UCSD-AML1 (cell line): ENCODE results near the gene HABP2.

Experiments used
- DNase-seq: peaks from one replicate; lab custom pipeline; 2025; ENCODE audit not compliant: unreplicated experiment; lab: John Stamatoyannopoulos, UW

Gene HABP2

DNA sequence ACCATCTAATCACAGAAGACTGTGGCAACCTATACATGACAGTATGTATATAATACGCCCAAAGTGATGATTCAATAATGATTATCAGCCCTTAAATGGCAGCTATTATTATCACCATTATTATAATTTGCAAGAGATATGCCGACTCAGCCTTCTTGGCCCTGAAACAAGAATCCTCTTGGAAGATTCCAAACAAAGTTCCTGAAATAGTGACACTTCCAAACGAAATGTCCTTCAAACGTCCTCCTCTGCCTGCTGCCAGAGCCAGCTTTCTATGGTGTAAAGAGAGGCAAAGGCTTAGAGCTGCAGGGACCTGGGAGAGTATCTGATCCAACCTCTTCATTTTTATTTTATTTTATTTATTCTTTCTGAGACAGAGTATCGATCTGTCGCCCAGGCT lies 75.0 kb downstream of the HABP2 start:
- no peak for DNase-seq

DNA sequence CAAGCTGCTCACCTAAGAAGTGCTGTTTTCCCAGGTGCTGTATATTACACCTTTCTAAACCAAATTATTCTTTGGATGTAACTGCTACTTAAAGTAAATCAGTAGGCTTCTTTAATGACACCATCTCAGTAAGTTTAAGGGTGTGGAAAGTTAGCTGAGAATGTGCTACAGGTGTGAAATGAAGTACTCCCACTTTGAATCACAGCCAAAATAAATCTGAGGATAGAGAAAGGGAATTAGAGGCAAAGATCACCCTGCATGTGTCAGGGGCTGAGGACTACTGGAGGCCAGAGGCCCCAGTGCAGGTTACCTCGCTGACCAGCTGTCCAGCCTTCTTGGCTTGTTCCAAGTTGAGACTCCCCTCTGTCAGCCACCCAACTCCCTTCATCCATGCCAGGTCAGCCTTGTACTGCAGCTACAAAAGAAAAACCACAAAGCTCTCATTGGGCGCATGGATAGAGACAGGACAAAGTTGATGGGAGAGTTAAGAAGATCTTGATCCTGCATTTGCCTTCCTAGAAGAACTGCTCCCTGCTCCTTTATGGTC lies 75.8 kb downstream of the HABP2 start:
- DNase-seq = no peak

DNA sequence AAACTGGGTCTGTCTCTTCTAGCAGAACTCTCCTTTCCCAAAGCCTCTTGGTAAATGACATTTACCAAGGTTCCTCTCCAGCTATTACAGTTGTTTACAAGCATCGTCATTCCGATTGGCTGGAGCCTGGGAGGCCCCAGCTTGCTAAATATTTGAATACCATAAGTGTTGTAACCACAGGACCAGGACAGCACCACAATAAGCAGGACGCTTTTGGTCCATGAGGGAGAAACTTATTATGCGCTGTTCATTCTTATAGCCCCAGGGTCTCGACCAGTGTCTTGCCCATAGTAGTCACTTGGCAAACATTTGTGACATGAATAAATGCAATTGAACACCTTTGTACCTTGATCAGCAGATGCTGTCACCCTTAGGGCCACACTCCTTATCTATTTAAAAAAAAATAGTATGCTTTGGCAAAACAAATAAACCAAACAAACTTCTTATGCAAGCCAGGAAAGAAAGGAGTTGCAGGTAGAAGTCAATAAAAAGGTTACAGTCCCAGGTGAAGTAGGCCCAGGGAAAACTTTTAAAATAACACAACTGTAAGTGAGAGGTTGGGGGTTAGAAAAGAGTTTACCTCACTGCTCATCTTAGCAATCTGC lies 78.2 kb downstream of the HABP2 start:
- no peak for DNase-seq

DNA sequence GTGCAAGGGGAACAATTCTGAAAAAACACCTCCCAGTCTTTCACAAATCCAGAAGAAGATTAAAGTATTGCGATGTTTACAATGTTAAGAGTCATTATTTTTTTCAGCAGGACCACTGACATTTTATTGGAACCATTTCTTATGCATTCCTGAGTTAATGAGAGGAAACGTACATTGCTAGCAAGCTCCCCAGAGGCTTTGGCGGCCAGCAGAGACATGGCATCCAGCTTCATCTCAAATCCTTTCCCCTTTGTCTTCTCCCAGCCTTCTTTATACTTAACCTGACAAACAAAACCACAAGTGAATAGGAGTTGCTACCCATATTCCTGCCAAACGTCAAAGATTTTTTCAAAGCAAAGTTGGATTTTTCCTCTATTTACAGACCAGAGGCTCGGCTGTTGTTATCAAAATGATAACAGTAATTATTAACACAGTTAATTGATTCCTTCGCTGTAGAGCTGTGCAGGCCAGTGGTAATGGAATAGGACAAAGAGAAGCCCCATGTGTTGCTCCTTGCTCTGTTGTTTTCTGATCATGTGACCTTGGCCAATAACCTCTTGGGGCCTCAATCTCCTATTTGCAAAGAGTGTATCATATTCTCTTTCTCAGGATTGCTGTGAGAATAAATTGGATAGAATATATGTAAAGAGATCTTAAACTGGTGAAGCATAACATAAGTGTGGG lies 79.0 kb downstream of the HABP2 start:
- no peak for DNase-seq
